Prostate gland (tissue), 2 donors: ENCODE data around the gene SLC2A4RG.

Experiments
- POLR2AphosphoS5 ChIP-seq: sonication (generic); formaldehyde crosslinking; IDR thresholded peaks from one replicate; pipeline ENCODE4 v1.6.1; 2017; ENCODE audit warnings: antibody characterized with exemption
- TF ChIP-seq, protein P1 (sequence below), 4 experiments: fragments of 200-600 bp in 2 of 4; fragments of 450-650 bp in 2 of 4; sonication (generic) in 2 of 4; IDR thresholded peaks; 1 replicate in 3 of 4; 2 replicates in 1 of 4; pipeline ENCODE4 v1.5.1; 2016 to 2019; ENCODE audit warnings: antibody characterized with exemption in 4 of 4, mild to moderate bottlenecking in 2 of 4, moderate library complexity in 2 of 4

- TF ChIP-seq POLR2AphosphoS5 = no peak
- TF ChIP-seq, protein P1, sequence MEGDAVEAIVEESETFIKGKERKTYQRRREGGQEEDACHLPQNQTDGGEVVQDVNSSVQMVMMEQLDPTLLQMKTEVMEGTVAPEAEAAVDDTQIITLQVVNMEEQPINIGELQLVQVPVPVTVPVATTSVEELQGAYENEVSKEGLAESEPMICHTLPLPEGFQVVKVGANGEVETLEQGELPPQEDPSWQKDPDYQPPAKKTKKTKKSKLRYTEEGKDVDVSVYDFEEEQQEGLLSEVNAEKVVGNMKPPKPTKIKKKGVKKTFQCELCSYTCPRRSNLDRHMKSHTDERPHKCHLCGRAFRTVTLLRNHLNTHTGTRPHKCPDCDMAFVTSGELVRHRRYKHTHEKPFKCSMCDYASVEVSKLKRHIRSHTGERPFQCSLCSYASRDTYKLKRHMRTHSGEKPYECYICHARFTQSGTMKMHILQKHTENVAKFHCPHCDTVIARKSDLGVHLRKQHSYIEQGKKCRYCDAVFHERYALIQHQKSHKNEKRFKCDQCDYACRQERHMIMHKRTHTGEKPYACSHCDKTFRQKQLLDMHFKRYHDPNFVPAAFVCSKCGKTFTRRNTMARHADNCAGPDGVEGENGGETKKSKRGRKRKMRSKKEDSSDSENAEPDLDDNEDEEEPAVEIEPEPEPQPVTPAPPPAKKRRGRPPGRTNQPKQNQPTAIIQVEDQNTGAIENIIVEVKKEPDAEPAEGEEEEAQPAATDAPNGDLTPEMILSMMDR (IDR thresholded peaks at IDR 0.05) = no peak
Observed at GRCh38 chr20:63741354-63741675, 1.7 kb downstream of the SLC2A4RG start.
